ENCODE measurements around the gene RASA1.

DNA sequence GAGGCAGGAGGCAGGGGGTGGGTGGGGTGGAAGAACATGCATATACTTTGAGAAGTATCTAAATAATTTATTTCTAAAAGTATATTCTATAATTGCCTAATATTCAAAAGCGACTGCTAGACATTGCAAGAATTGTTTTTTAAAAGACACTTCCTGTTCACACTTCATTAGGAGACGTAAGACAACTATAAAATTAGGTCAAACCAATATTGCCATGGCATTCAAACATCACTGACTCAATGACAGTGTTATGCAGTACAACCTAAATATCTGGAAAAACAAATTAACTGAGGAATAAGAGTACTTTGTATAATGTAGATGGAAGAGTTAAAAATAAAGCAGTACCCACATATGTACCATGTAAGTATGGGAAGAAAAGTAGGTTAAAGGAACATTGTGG is 140.5 kb downstream of the RASA1 start:
- no peak for TF ChIP-seq CTCF (IDR thresholded peaks at IDR 0.05)
- no peak for TF ChIP-seq ZFX (IDR thresholded peaks at IDR 0.05; ENCODE audit: borderline replicate concordance)

Data from 22Rv1 (cell line).